HuH-7 (cell line): ENCODE measurements around the gene RALB.
"Not testable (repeated sequence)": the region's sequence is repeated elsewhere in the genome, so short reads cannot be mapped to it uniquely, and the experiment has no call there.

Source experiments
- DNase-seq: peaks from one replicate; pipeline ENCODE4 v3.0.0; 2011; ENCODE audit warnings: low spot score

Gene RALB

GRCh38 chr2:120224735-120225548 lies 27.7 kb upstream of the RALB start:
- no peak for DNase-seq

- no peak for DNase-seq
These were observed 27.0 kb upstream of the RALB start for GRCh38 chr2:120225549-120226065.

- DNase-seq, result no peak
These were observed 26.3 kb upstream of the RALB start for GRCh38 chr2:120226316-120226715.

- no peak for DNase-seq
These were observed 25.3 kb upstream of the RALB start for GRCh38 chr2:120227111-120227991.

- DNase-seq, result no peak
These were observed 24.1 kb upstream of the RALB start for GRCh38 chr2:120228503-120228902.

GRCh38 chr2:120229341-120229740 lies 23.3 kb upstream of the RALB start:
- DNase-seq, result no peak

GRCh38 chr2:120230515-120231471 lies 21.9 kb upstream of the RALB start:
- no peak for DNase-seq

GRCh38 chr2:120231564-120231973 lies 21.1 kb upstream of the RALB start:
- no peak for DNase-seq

GRCh38 chr2:120231974-120232635 lies 20.5 kb upstream of the RALB start:
- no peak for DNase-seq

- no peak for DNase-seq
These were observed 19.4 kb upstream of the RALB start for GRCh38 chr2:120233292-120233691.

GRCh38 chr2:120235158-120235557 lies 17.5 kb upstream of the RALB start:
- DNase-seq, result not testable (repeated sequence)

- DNase-seq, result no peak
These were observed 17.0 kb upstream of the RALB start for GRCh38 chr2:120235681-120236080.

GRCh38 chr2:120236316-120236715 lies 16.3 kb upstream of the RALB start:
- DNase-seq, result no peak

GRCh38 chr2:120236791-120237190 lies 15.9 kb upstream of the RALB start:
- DNase-seq, result no peak

GRCh38 chr2:120237491-120237902 lies 15.2 kb upstream of the RALB start:
- no peak for DNase-seq

- DNase-seq, result no peak
These were observed 13.7 kb upstream of the RALB start for GRCh38 chr2:120238728-120239487.

GRCh38 chr2:120239488-120240287 lies 13.0 kb upstream of the RALB start:
- no peak for DNase-seq

GRCh38 chr2:120240901-120241429 lies 11.7 kb upstream of the RALB start:
- DNase-seq, result no peak

GRCh38 chr2:120241684-120242083 lies 11.0 kb upstream of the RALB start:
- no peak for DNase-seq
